SIG-M5 treated with dmso at 0.1 percent for 504 hours (cell line): ENCODE measurements around the gene SSC5D.
"Not testable (repeated sequence)": the region's sequence is repeated elsewhere in the genome, so short reads cannot be mapped to it uniquely, and the experiment has no call there.

Experiments used
- DNase-seq: peaks from one replicate; lab custom pipeline; 2025; ENCODE audit not compliant: unreplicated experiment; lab: John Stamatoyannopoulos, UW

SSC5D gene

DNA sequence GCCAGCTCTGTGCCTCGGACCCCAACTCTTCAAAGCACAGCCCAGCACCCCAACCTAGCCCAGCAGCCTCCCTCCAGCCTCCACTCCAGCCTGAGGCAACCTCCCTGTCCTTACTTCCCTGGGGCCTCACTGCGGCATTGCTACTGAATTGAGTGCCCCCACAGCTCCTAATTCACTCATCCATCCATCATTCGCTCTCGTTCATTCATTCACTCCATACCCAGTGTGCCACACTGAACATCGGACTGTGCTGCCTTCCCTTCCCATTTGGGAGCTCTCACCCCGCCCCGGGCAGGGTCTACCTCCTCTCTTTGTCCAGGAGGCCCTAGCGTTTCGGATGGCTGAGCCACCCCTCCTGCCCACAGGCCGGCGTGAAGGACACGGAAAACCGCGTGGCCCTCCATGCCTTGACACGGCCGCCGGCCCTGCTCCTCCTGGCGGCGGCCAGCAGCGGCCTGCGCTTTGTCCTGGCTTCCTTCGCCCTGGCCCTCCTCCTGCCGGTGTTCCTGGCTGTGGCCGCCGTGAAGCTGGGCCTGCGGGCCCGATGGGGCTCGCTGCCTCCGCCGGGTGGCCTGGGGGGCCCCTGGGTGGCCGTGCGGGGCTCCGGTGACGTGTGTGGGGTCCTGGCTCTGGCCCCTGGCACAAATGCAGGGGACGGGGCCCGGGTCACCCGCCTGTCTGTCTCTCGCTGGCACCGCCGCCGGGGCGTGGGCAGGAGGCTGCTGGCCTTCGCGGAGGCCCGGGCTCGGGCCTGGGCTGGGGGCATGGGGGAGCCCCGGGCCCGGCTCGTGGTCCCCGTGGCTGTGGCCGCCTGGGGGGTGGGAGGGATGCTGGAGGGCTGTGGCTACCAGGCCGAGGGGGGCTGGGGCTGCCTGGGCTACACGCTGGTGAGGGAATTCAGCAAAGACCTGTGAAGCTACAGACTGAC, 1.9 kb upstream of the SSC5D start:
- DNase-seq: no peak

- DNase-seq: no peak
These were observed 989 bp upstream of the SSC5D start for GRCh38 chr19:55486971-55487923.

DNA sequence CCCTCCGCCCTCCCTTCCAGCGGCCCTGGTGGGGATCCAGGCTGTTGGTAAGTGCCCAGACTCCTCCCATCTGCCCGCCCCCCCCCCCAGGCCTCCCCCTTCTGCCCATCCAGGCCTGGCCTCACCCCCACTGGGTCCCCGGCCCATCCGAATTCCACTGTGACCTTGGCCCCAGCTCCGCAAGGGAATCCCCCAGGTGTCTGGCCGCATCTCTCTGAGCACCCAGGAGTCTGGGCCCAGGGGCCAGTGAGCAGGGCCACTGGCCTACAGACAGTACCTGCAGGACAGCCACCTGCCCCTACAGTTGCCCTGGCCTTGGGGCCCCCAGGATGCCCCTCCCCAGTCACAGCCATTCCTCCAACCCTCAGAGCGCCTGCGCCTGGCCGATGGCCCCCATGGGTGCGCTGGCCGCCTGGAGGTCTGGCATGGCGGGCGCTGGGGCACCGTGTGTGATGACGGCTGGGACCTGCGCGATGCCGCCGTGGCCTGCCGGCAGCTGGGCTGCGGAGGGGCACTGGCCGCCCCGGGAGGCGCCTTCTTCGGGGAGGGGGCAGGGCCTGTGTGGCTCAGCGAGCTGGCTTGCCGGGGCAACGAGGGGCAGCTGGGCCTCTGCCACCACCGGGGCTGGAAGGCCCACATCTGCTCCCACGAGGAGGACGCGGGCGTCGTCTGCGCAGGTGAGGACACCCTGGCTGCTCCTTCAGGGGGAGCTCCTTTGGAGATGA, 912 bp downstream of the SSC5D start:
- no peak for DNase-seq

- no peak for DNase-seq
These were observed 1.7 kb downstream of the SSC5D start for GRCh38 chr19:55489711-55490477.

DNA sequence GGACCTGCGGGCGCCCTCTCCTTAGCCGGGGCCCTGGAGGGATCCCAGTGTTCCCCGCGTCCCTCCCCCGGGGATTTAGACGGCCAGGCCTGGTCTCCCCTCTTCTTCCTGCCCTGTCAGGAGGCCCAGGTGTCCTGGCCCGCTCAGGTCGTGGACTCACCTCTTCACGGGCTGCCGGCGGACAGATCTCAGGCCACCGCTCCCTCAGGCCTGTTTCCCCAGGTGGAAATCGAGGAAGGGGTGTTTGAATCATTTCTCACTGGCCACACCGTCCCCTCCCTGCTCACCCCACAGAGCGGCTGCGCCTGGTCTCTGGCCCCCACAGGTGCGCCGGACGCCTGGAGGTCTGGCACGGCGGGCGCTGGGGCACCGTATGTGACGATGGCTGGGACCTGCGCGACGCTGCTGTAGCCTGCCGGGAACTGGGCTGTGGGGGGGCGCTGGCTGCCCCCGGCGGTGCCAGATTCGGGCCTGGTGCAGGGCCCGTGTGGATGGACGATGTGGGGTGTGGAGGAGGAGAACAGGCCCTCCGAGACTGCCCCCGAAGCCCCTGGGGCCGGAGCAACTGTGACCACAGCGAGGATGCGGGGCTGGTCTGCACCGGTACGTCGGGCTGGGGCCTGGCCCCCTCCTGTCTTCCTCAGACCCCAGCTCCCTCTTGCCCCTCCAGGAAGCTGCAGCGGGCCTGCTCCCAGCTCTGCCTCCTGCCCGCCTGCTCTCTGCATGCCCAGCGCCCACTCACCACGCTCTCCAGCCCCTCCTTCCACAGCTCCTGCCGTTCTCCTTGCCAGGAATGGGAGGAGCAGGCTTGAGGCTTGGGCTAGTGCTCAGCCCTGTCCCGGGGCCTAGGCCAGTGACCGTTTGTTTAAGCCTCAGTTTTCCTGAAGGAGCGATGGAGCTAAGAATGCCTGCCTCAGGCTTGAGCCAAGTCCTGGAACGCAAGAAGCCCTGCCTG, 2.5 kb downstream of the SSC5D start:
- DNase-seq: no peak

GRCh38 chr19:55491546-55492360, 3.5 kb downstream of the SSC5D start:
- no peak for DNase-seq

DNA sequence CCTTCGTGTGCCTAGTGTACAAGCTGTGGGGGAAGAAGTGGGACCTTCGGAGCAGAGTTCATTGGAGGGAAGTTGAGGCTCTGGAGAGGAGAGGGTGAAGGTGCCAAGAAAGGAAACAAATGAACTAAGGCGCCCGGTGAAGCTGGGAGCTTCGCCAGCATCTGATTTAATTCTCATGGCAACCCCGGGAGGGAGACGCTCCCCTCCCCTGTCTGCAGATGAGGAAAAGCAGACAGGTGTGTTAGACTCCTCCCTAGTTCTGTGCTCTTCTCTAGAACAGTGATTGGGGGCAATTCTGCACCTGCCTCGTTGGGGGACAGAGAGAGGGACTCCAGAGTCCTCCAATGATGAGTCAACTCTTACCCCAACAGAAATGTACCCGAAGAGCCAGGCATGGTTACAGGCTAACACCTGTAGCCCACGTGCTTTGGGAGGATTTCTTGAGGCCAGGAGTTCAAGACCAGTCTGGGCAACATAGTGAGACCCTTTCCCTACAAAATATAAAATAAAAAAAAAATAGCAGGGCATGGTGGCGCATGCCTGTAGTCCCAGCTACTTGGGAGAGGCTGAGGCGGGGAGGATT, 4.2 kb downstream of the SSC5D start:
- no peak for DNase-seq

DNA sequence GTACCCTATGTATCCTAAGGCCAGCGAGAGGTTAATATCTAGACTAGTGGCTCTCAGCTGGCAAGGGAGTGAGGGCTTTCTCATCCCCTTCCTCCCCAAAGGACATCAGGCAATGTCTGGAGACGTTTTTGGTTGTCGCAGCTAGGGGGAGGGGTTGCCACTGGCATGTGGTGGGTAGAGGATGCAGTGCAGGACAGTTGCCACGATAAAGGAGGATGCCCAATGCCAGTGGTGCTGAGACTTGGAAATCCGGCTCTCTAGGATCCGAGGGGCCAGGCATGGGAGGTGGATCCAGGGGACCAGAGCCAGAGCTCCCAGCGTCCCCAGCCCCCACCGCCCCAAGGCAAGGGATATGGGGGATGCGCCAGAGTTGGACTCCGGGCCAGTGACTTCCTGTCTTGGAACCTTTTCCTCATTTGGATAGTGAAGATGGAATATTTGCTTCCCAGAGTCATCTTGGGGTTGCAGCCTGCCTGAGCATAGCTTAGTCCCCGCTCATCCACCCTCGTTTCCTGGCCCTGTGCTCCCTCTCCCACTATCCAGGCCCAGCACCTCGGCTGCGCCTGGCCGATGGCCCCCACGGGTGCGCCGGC, 4.9 kb downstream of the SSC5D start:
- no peak for DNase-seq

DNA sequence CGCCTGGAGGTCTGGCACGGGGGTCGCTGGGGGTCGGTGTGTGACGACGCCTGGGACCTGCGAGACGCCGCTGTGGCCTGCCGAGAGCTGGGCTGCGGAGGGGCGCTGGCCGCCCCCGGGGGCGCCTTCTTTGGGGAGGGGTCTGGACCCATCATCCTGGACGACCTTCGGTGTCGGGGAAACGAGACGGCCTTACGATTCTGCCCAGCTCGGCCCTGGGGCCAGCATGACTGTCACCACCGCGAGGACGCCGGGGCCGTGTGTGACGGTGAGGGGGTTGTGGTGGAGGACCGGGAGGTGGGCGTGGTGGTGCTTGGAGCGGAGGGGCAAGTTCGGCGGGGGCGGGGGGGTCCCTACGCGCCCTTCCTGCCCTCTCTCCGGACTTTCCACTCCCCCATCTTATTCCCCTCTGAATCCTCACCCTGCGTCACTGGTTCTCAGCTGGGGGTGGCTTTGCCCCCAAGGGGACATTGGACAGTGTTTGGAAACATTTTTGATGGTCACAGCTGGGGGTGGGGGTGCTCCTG, 5.5 kb downstream of the SSC5D start:
- no peak for DNase-seq

DNA sequence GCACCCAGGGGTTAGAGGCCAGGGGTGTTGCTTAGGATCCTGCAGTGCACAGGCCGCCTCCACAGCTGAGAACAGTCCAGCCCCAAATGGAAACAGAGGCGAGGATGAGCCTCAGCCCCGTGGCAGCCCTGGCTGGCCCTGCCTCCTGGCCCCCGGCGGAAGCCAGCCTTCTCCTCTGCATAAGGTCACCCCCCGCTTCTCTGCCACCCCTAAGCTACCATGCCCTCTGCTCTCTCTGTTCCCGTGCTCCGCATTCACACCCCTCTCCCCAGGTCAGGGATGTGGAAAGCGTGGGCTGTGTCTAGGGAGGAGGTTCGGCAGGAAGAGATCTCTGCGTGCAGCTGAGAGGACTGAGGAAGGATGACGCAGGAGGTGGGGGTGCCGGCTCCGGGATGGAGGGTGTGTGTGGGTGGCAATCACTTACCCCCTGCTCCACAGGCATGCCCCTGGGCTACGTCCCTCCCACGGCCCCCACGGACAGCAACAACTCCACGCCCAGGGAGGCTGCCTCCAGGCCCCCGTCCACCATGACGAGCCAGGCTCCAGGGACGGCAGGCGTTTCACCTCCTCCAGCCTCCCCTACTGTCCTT, 6.0 kb downstream of the SSC5D start:
- no peak for DNase-seq

DNA sequence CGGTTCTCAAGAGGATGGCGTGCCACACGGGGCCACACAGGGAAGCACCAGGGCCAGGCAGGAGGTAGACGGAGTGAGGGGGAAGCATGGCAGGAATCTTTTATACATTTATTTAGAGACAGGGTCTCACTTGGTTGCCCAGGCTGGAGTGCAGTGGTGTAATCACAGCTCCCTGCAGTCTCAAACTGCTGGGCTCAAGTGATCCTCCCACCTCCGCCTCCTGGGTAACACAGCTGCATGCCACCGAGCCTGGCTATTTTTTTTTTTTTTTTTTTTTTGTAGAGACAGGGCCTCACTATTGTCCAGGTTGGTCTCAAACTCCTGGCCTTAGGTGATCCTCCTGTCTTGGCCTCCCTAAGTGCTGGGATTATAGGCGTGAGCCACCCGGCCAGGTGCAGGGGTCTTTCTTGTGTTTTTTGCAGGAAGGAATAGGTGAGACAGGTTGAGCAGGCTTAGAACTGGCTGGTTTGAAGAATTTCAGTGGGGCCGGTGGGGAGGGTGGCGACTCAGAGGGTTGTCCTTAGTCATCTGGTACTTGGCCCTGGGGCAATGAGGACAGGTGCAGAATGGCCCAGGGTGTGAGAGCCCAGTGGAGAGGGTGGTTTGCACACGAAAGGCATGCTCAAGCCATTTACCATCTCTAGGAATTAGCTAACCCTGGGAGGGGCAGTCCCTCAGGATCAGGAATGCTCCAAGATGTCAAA, 7.6 kb downstream of the SSC5D start:
- DNase-seq: no peak

- not testable (repeated sequence) for DNase-seq
These were observed 8.6 kb downstream of the SSC5D start for GRCh38 chr19:55496820-55497219.

DNA sequence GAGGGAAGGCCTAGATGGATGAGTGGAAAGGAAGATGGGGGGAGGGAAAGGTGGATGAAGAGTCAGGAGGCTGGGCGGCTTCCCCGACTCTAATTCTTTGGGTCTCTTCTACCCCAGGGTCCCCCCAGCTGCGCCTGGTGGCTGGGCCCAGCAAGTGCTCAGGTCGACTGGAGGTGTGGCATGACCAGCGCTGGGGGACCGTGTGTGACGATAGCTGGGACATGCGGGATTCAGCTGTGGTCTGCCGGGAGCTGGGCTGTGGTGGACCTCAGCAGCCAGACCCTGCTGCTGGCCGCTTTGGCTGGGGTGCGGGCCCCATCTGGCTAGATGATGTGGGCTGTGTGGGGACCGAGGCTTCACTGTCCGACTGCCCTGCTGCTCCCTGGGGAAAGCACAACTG, 9.5 kb downstream of the SSC5D start:
- no peak for DNase-seq

DNA sequence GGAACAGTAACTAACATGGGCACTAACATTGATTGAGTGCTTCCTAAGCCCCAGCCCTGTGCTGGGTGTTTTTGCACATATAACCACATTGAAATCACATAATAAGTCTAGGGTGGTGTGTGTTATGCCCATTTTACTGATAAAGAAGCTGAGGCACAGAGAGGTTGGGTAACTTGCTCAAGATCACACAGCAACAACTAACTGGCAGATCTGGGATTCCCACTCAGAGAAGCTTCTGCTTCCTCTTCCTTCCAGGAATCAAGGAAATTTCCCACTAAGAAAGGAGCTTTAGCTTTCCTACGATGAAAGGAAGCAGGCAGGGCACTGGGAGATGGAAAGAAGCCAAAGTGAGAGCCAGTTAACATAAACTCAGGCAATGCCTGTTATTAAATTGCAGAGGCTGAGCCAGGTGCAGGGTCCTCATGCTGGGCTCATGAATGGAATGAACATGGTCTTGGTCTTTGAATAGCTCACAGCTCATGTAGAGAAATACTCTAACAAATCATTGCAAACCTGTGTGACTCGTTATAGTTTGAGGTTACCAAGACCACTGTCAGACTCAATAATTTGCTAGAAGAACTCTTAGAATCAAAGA, 10.1 kb downstream of the SSC5D start:
- DNase-seq: no peak

DNA sequence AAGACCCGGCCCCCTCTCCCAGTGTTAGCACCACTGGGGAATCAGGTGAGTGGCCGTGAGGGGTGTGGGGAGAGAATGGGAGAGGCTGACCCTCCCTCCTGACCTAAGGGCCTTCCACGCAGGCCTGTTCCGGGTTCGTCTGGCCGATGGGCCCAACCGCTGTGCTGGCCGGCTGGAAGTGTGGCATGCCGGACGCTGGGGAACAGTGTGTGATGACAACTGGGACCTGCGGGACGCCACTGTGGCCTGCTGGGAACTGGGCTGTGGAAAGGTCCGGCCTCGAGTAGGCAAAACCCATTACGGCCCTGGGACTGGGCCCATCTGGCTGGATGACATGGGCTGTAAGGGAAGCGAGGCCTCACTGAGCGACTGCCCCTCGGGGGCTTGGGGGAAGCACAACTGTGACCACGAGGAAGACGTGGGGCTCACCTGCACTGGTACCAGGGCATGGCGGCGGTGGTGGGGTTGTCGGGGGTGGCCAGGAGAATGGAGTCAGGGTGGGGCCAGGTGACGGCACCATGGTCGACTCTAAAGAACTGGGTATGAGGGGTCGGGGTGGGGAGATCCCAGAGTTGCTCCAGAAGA, 12.2 kb downstream of the SSC5D start:
- no peak for DNase-seq
